ENCODE measurements around the gene KRT32.

Gene KRT32

GRCh38 chr17:41466988-41467387 is at the start of gene KRT32:
TSS of gene KRT32 (minus strand) at chr17:41467386. CDS start at chr17:41467325, 61 bp downstream.
- in situ Hi-C loops (cut with MboI; ENCODE audit: low sequenced_read_pairs) = no loop called here

DNA sequence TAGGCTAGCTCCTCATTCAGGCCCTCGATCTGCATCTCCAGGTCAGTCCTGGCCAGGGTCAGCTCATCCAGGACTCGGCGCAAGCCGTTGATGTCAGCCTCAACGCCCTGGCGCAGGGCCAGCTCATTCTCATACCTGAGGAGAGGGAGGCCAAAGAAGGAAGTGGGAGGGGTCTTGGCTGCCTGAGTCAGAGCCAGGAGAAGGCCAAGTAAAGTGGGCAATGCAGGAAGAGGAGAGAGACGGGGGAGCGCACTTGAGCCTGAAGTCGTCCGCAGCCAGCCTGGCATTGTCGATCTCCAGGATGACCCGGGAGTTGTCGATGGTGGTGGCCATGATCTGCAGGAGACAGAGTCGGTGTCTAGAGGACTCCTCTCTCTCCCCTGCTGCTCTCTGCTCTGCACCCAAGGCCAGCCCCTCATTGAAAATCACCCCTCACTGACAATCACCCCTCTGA is 49.7 kb upstream of the KRT32 start:
- in situ Hi-C loops (cut with MboI; ENCODE audit: low sequenced_read_pairs) = no loop called here

GRCh38 chr17:41516147-41516829 is 49.1 kb upstream of the KRT32 start:
- in situ Hi-C loops (cut with MboI; ENCODE audit: low sequenced_read_pairs) = no loop called here

GRCh38 chr17:41513168-41513547 is 46.0 kb upstream of the KRT32 start:
- in situ Hi-C loops (cut with MboI; ENCODE audit: low sequenced_read_pairs) = no loop called here

GRCh38 chr17:41512546-41513167 is 45.5 kb upstream of the KRT32 start:
- in situ Hi-C loops (cut with MboI; ENCODE audit: low sequenced_read_pairs) = no loop called here

DNA sequence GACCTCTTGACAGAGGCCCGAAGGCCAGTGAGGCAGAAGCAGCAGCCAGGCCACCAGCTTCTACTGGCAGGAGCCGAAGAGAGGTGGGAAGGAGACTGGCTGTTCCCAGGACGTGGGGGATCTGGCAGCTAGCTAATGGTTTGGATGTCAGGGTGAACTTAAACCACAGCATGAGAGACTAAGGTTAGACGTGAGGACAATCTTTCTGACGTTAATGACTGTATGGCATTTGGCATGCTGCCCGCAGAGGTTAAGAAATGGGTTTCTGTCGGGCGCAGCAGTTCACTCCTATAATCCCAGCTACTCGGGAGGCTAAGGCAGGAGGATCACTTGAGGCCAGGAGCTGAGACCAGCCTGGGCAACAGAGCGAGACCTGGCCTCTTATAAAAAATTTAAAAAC is 44.5 kb upstream of the KRT32 start:
- in situ Hi-C loops (cut with MboI; ENCODE audit: low sequenced_read_pairs) = no loop called here

- in situ Hi-C loops (cut with MboI; ENCODE audit: low sequenced_read_pairs) = no loop called here
Observed at GRCh38 chr17:41511116-41511515, 43.9 kb upstream of the KRT32 start.

DNA sequence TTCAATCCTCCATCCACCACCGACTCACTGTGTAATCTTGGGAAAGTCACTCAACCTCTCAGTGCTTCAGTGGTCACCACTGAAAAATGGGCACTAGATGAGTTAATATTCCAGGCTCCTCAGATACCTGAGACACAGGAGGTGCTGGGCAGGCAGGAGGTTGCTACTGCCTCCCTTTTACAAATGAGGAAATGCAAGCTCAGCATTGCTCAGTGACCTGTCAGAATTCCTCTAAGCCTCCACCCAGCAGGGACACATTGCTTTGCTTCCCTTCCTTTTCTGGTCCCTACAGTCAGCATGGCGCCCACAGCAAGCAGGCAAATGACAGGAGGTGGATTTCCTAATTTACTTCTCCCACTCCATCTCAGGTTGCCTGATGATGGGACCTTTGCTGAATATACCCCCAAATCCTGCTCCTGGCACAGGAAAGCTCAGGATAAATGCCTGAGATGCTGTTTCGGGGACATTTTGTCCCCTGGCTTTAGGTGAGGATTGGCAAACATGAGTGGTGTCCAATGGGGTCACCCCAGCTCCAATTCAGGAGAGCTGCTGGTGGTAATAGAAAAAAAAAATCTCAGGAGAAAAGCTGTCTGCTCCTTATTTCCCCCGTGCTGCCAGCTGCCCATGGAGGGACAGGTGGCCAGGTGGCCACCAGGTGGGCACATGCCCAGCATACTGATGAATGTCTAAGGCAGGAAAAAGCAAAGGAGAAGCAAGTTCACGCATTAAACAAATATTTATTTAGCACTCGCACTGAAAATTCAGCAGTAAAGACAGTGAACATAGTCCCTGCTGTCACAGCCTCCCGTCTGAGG is 43.3 kb upstream of the KRT32 start:
- in situ Hi-C loops (cut with MboI; ENCODE audit: low sequenced_read_pairs) = no loop called here

DNA sequence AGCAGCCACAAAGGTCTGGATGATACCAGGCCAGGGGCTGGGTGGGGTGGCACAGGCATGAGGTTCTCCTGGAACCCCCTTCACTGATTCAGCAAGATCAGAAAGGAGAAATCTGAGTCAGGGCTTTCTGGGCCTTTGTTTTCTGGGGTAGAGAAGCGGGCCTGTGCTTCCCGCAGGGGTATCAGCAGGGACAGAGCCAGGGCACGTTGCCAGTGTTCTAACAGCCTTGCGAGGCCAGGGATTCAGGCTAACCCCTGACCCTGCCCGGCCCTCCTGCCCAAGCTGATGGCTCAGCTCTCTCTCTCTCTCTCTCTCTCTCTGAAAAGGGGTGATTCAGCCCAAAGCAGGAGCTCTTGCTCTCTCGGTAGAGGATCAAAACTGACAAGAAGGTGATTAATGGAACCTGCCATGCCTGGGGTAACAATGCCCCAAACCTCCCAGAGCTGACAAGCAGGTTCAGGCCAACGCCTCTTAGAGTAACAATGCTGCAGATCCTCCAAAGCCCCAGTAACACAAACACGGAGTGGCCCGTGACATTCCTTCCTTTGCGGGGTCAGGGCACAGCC is 40.2 kb upstream of the KRT32 start:
- in situ Hi-C loops (cut with MboI; ENCODE audit: low sequenced_read_pairs) = loop anchor here (5.0 kb wide), 1 partner anchor 40 kb away; no protein-coding TSS in a partner anchor

GRCh38 chr17:41505809-41506767 is 38.9 kb upstream of the KRT32 start:
- in situ Hi-C loops (cut with MboI; ENCODE audit: low sequenced_read_pairs) = loop anchor here (5.0 kb wide), 1 partner anchor 41 kb away; no protein-coding TSS in a partner anchor

DNA sequence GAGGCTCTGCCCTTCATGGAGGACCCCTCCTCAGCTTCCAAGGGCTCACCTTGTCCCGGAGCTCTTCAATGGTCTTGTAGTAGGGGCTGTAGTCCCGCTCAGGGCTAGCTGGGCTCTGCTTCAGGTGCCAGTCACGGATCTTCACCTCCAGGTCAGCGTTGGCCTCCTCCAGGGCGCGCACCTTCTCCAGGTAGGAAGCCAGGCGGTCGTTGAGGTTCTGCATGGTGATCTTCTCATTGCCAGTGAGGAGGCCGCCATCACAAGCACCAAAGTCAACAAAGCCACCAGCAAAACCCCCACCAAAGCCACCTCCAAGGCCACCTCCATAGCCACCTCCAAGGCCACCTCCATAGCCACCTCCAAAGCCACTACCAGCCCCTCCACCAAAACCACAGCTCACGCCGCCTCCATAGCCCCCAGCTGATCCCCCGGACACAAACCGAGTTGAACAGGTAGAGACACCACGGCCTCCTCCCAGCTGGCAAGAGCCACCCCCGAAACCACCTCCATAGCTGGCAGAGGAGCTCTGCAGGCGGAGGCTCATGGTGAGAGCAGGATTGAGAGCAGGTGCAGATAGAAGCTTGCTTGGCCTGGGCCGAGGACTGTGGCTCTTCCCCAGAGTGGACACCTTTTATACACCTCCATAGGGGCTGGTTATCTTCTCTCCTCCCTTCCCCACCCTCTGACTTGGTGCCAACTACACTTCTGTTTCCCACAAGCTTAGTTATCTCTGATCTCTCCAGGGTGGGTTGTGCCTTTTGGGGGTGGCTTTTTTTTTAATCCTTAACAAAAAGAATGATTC is 38.0 kb upstream of the KRT32 start, which contains the start of gene KRT13:
Gene KRT13, minus strand, starts transcription at position 606 of the 802 bp plus-strand sequence. Its CDS starts 62 bp downstream, at position 544.
- in situ Hi-C loops (cut with MboI; ENCODE audit: low sequenced_read_pairs) = loop anchor here (5.0 kb wide), 1 partner anchor 42 kb away; no protein-coding TSS in a partner anchor

DNA sequence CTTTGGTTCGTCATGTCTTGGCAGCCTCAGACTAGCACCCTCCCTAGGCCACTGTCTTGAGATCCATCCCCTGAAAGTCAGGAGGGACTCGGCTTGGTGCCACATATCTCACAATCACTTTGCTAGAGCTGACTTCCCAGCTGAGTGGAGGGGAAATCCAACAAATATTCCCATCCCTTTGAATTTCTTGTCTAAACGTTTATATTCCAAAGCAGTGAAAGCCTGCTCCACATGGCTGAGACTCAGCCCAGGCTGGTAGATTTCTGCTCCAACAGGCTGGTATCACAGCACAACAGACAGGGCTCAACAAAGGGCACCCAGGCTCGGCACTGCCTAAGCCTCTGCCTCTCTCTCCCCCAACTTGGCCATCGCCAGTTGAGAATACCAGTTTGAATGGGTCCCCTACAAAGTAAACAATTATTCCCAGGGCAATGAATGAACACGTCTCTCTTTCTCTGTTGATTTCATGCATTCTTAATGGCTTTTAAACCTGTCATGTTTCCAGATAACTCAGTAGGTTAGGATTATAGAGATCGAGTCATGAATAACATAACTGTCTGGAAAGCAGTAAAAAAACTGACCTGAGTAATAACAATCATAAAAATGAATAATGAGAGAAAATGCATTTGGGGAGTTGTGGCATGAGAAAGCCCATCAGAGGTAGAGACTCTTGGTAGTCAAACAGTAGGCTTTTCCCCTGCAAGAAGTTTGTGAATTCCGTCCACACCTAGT is 37.2 kb upstream of the KRT32 start:
- in situ Hi-C loops (cut with MboI; ENCODE audit: low sequenced_read_pairs) = no loop called here

- in situ Hi-C loops (cut with MboI; ENCODE audit: low sequenced_read_pairs) = no loop called here
Observed at GRCh38 chr17:41503202-41503601, 36.0 kb upstream of the KRT32 start.

GRCh38 chr17:41500131-41500911 is 33.1 kb upstream of the KRT32 start:
- in situ Hi-C loops (cut with MboI; ENCODE audit: low sequenced_read_pairs) = no loop called here

DNA sequence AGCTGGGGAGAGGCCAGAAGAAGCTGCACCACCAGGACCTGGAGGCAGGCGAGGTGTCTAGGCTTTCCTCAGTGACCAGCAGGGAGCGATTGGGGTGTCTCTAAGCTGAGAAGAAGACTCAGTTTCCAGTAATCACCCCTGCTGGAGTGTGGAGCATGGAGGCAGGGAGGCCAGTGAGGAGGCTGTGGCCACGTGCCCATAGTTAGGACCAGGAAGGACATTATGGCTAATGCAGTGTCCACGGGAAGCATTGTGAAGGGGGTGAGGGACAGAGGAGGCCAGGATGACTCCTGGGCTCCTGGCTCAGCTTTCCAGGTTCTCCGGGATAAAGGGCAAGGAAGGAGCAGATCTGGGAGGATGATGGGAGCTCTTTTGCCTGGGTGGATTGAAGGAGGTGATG is 32.5 kb upstream of the KRT32 start:
- in situ Hi-C loops (cut with MboI; ENCODE audit: low sequenced_read_pairs) = no loop called here

DNA sequence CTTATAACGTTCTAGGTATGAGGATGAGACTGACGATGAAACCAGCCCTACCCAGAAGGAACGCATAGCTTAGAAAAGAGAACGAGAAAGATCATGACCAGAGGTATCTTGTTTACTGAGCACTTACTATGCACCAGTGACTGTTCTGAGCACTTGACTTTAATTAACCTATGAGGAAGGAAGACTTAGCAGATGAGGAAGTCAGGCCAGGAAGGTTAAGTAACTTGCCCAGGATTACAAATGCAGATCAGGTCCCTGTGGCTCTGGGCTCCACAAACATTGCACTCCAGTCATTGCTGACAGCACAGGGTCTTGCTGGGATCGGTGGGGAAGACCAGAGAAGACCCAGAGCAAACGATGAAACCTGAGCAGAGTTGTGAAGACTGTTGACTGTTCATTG is 31.1 kb upstream of the KRT32 start:
- in situ Hi-C loops (cut with MboI; ENCODE audit: low sequenced_read_pairs) = no loop called here

GRCh38 chr17:41496803-41497484 is 29.8 kb upstream of the KRT32 start:
- in situ Hi-C loops (cut with MboI; ENCODE audit: low sequenced_read_pairs) = no loop called here

All from HL-60/S4 treated with phorbol 12-myristate 13-acetate at 8.2 ng/mL for 4 days and 3 days (cell line).